Inflammatory macrophage treated with lipopolysaccharide for 1 hour (primary cell): Measurements from ENCODE around the gene CTDSPL.

Experiments
- DNase-seq, 2 donors: peaks; one replicate each; pipeline ENCODE4 v3.0.0-alpha.2; 2020 to 2022

Gene CTDSPL

GRCh38 chr3:37892927-37893600 lies 31.4 kb downstream of the CTDSPL start:
- peak; percentile 3 to 17 for DNase-seq

GRCh38 chr3:37896827-37897226 lies 35.1 kb downstream of the CTDSPL start:
- no peak for DNase-seq

- DNase-seq: no peak
These were observed 36.1 kb downstream of the CTDSPL start for GRCh38 chr3:37897763-37898162.

- DNase-seq: no peak
These were observed 36.7 kb downstream of the CTDSPL start for GRCh38 chr3:37898424-37898823.

- DNase-seq: no peak
These were observed 37.5 kb downstream of the CTDSPL start for GRCh38 chr3:37899101-37899707.

GRCh38 chr3:37899711-37900306 lies 38.1 kb downstream of the CTDSPL start:
- no peak for DNase-seq

GRCh38 chr3:37901721-37902120 lies 40.0 kb downstream of the CTDSPL start:
- DNase-seq: no peak

GRCh38 chr3:37902674-37903073 lies 41.0 kb downstream of the CTDSPL start:
- no peak for DNase-seq

- no peak for DNase-seq
These were observed 41.6 kb downstream of the CTDSPL start for GRCh38 chr3:37903320-37903719.

- DNase-seq: no peak
These were observed 42.1 kb downstream of the CTDSPL start for GRCh38 chr3:37903734-37904133.

- no peak for DNase-seq
These were observed 42.9 kb downstream of the CTDSPL start for GRCh38 chr3:37904601-37905000.

- no peak for DNase-seq
These were observed 43.7 kb downstream of the CTDSPL start for GRCh38 chr3:37905346-37905745.

- DNase-seq: no peak
These were observed 44.5 kb downstream of the CTDSPL start for GRCh38 chr3:37905987-37906674.

- no peak for DNase-seq
These were observed 45.1 kb downstream of the CTDSPL start for GRCh38 chr3:37906734-37907282.

GRCh38 chr3:37907371-37907770 lies 45.7 kb downstream of the CTDSPL start:
- DNase-seq: no peak

GRCh38 chr3:37907906-37908305 lies 46.2 kb downstream of the CTDSPL start:
- DNase-seq: no peak

- peak; percentile 18 to 34 for DNase-seq
These were observed 47.6 kb downstream of the CTDSPL start for GRCh38 chr3:37909067-37909911.

GRCh38 chr3:37910671-37911400 lies 49.2 kb downstream of the CTDSPL start:
- DNase-seq: no peak

GRCh38 chr3:37912052-37912733 lies 50.5 kb downstream of the CTDSPL start:
- DNase-seq: peak in 1 of 2 donors; percentile 23

GRCh38 chr3:37913522-37913921 lies 51.8 kb downstream of the CTDSPL start:
- peak; percentile 79 to 81 for DNase-seq

- no peak for DNase-seq
These were observed 55.0 kb downstream of the CTDSPL start for GRCh38 chr3:37916685-37917084.
